ENCODE data around the gene CDHR2.

- TF ChIP-seq CTCF (IDR thresholded peaks at IDR 0.05; ENCODE audit: low read length), result no peak
- TF ChIP-seq EZH2 (optimal IDR thresholded peaks at IDR 0.05; ENCODE audit: low read depth, low read length), result no peak
- no peak for TF ChIP-seq EZH2phosphoT487 (IDR thresholded peaks at IDR 0.05; ENCODE audit: low read length)
Observed at GRCh38 chr5:176637556-176637955, 88.4 kb downstream of the CDHR2 start.

All from MM.1S (cell line).